NOMO-1 (cell line): ENCODE results near the gene AGA.

Experiments
- DNase-seq, 2 experiments: peaks; one replicate each; lab custom pipeline; 2025; ENCODE audit not compliant: unreplicated experiment in 2 of 2; lab: John Stamatoyannopoulos, UW

AGA gene

GRCh38 chr4:177448850-177449249 lies 6.6 kb upstream of the AGA start:
- DNase-seq = no peak

- no peak for DNase-seq
Measured at GRCh38 chr4:177447417-177448004, 5.3 kb upstream of the AGA start.

- no peak for DNase-seq
Measured at GRCh38 chr4:177446586-177446985, 4.3 kb upstream of the AGA start.

- DNase-seq = no peak
Measured at GRCh38 chr4:177444911-177445736, 2.9 kb upstream of the AGA start.

GRCh38 chr4:177441061-177441802 lies 1.0 kb downstream of the AGA start:
- peak; percentile 83 to 91 for DNase-seq

GRCh38 chr4:177436456-177436855 lies 5.8 kb downstream of the AGA start:
- no peak for DNase-seq

- no peak for DNase-seq
Measured at GRCh38 chr4:177434667-177435066, 7.6 kb downstream of the AGA start.

- DNase-seq = no peak
Measured at GRCh38 chr4:177427192-177427591, 15.0 kb downstream of the AGA start.

- DNase-seq = no peak
Measured at GRCh38 chr4:177419434-177419833, 22.8 kb downstream of the AGA start.

GRCh38 chr4:177413656-177414055 lies 28.6 kb downstream of the AGA start:
- no peak for DNase-seq

GRCh38 chr4:177413076-177413475 lies 29.2 kb downstream of the AGA start:
- no peak for DNase-seq

- no peak for DNase-seq
Measured at GRCh38 chr4:177411996-177412395, 30.2 kb downstream of the AGA start.

GRCh38 chr4:177410566-177410965 lies 31.7 kb downstream of the AGA start:
- DNase-seq = no peak

- no peak for DNase-seq
Measured at GRCh38 chr4:177408023-177408422, 34.2 kb downstream of the AGA start.

- no peak for DNase-seq
Measured at GRCh38 chr4:177405508-177405907, 36.7 kb downstream of the AGA start.

GRCh38 chr4:177404986-177405385 lies 37.3 kb downstream of the AGA start:
- DNase-seq = no peak

GRCh38 chr4:177404342-177404741 lies 37.9 kb downstream of the AGA start:
- no peak for DNase-seq

- no peak for DNase-seq
Measured at GRCh38 chr4:177403746-177404145, 38.5 kb downstream of the AGA start.

GRCh38 chr4:177401658-177402273 lies 40.5 kb downstream of the AGA start:
- DNase-seq = peak in 1 of 2 experiments; percentile 25

- DNase-seq = no peak
Measured at GRCh38 chr4:177400030-177400429, 42.2 kb downstream of the AGA start.

- no peak for DNase-seq
Measured at GRCh38 chr4:177396352-177396751, 45.9 kb downstream of the AGA start.
